Measurements from ENCODE around the gene SLC6A16. TPM values are rescaled to one million over a fixed set of nuclear protein-coding genes. Genes with fewer than 3 reads are reported as not detected.

The SLC6A16 gene
- total RNA-seq, 1 experiment from 2014 or later = 3.2 TPM

DNA sequence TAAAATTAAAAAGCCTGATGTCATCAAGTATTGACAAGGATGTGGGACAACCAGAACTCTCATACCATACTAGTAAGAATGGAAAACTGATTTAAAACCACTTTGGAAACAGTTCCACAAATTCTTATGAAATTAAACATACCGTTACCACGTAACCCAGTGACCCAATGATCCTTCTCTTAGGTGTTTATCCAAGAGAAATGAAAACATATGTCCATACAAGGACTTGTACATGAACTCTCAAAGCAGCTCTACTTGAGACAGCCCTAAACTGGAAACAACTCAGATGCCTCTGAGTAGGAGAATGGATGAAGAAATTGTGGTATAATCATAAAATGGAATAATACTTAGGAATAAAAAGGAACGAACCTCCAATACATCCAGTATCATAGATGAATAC is 27.6 kb downstream of the SLC6A16 start:
- H3K4me1 ChIP-seq (ENCODE audit: insufficient read depth, low read length) = no peaks in the 10 kb centered on the region; the same call in 1 of the 2 replicates
- H3K27me3 Mint-ChIP-seq (ENCODE audit: low read depth) = peaks cover 4% of the 10 kb centered on the region; the same call in 1 of the 2 replicates

More for the DNA sequence above, 27.6 kb downstream of the SLC6A16 start:
- TF ChIP-seq, protein P1, sequence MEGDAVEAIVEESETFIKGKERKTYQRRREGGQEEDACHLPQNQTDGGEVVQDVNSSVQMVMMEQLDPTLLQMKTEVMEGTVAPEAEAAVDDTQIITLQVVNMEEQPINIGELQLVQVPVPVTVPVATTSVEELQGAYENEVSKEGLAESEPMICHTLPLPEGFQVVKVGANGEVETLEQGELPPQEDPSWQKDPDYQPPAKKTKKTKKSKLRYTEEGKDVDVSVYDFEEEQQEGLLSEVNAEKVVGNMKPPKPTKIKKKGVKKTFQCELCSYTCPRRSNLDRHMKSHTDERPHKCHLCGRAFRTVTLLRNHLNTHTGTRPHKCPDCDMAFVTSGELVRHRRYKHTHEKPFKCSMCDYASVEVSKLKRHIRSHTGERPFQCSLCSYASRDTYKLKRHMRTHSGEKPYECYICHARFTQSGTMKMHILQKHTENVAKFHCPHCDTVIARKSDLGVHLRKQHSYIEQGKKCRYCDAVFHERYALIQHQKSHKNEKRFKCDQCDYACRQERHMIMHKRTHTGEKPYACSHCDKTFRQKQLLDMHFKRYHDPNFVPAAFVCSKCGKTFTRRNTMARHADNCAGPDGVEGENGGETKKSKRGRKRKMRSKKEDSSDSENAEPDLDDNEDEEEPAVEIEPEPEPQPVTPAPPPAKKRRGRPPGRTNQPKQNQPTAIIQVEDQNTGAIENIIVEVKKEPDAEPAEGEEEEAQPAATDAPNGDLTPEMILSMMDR (conservative IDR thresholded peaks at IDR 0.05) = no peak
- Histone ChIP-seq H3K18ac (ENCODE audit: insufficient read length, low read depth, low read length) (no peak overlapping the region), H4K91ac (ENCODE audit: insufficient read length, low read depth, low read length) (no peak overlapping the region), H2BK15ac (ENCODE audit: low read depth, low read length) (no peak overlapping the region), H4K5ac (ENCODE audit: insufficient read length, low read depth, low read length) (no peak overlapping the region), H3K4me2 (ENCODE audit: insufficient read depth, insufficient read length, low read length) (no peak overlapping the region), H3T11ph (ENCODE audit: low read length) (no peak overlapping the region), H3K23ac (ENCODE audit: insufficient read length, low read depth, low read length) (no peak overlapping the region), H3K27ac (ENCODE audit: insufficient read length, low read depth, low read length) (no peak overlapping the region), H3K9me3 (ENCODE audit: control insufficient read depth, low read depth, low read length) (no peaks in the 10 kb centered on the region), H3K56ac (ENCODE audit: insufficient read length, low read depth, low read length) (no peak overlapping the region), H3K79me1 (ENCODE audit: insufficient read depth, low read depth, low read length, poor library complexity, severe bottlenecking) (no peaks in the 10 kb centered on the region), H3K23me2 (ENCODE audit: insufficient read length, low read depth, low read length, poor library complexity, severe bottlenecking) (no peaks in the 10 kb centered on the region), H2AK5ac (ENCODE audit: insufficient read length, low read length) (no peak overlapping the region), H3K9ac (ENCODE audit: extremely low read depth, insufficient read length, low read length) (no peak overlapping the region), H4K8ac (replicated peaks; ENCODE audit: insufficient read length, low read depth, low read length) (no peak overlapping the region), H2BK5ac (ENCODE audit: insufficient read length, low read length) (no peak overlapping the region), H4K20me1 (ENCODE audit: control insufficient read depth, insufficient read depth, insufficient read length) (no peaks in the 10 kb centered on the region), H3K4ac (ENCODE audit: low read depth, low read length) (no peak overlapping the region), H2BK20ac (ENCODE audit: low read depth, low read length, poor library complexity, severe bottlenecking) (no peak overlapping the region), H3K14ac (ENCODE audit: insufficient read depth, low read length) (no peak overlapping the region), H3K79me2 (ENCODE audit: insufficient read depth, low read length) (no peaks in the 10 kb centered on the region), H2BK120ac (ENCODE audit: low read depth, low read length, poor library complexity, severe bottlenecking) (no peak overlapping the region), H2AFZ (ENCODE audit: low read length) (no peak overlapping the region), H3K27me3 (ENCODE audit: insufficient read depth, low read length) (no peaks in the 10 kb centered on the region), H2BK12ac (ENCODE audit: insufficient read length, low read depth, low read length) (no peak overlapping the region)
- Mint-ChIP-seq H3K36me3 (ENCODE audit: insufficient read depth in 1 of 3, low read depth in 3 of 3) (no peaks in the 10 kb centered on the region), H3K9me3 (no peaks in the 10 kb centered on the region), H3K4me3 (no peak overlapping the region), H3K4me1 (peaks cover 8 to 10% of the 10 kb centered on the region in 2 experiments; a peak in 3 of 4 replicates), H3K27ac (no peak overlapping the region)
- no CpG with 5 or more reads among the region's 3 CpGs for WGBS (ENCODE audit: extremely low coverage, insufficient read length, low lambda C conversion rate)
- no peak for DNase-seq
